ENCODE measurements around the gene ERBB2.
"Not testable (repeated sequence)": the region's sequence is repeated elsewhere in the genome, so short reads cannot be mapped to it uniquely, and the experiment has no call there.

The ERBB2 gene

GRCh38 chr17:39725923-39726322 lies 26.1 kb downstream of the ERBB2 start:
- not testable (repeated sequence) for DNase-seq (ENCODE audit: low read depth in 2 of 2)

GRCh38 chr17:39726617-39727016 lies 26.8 kb downstream of the ERBB2 start:
- DNase-seq (ENCODE audit: low read depth in 2 of 2), result no peak

GRCh38 chr17:39727556-39727955 lies 27.7 kb downstream of the ERBB2 start:
- no peak for DNase-seq (ENCODE audit: low read depth in 2 of 2)

- DNase-seq (ENCODE audit: low read depth in 2 of 2), result no peak
Observed at GRCh38 chr17:39729280-39729851, 29.5 kb downstream of the ERBB2 start.

- DNase-seq (ENCODE audit: low read depth in 2 of 2), result peak; percentile 83 to 89
Observed at GRCh38 chr17:39730095-39730921, 30.4 kb downstream of the ERBB2 start, which contains the start of gene MIEN1. MIEN1 (minus strand) TSS chr17:39730532; CDS start chr17:39730495, 37 bp downstream.

- DNase-seq (ENCODE audit: low read depth in 2 of 2), result no peak
Observed at GRCh38 chr17:39732586-39732985, 32.7 kb downstream of the ERBB2 start.

- DNase-seq (ENCODE audit: low read depth in 2 of 2), result no peak
Observed at GRCh38 chr17:39735882-39736281, 36.0 kb downstream of the ERBB2 start.

- no peak for DNase-seq (ENCODE audit: low read depth in 2 of 2)
Observed at GRCh38 chr17:39736319-39737165, 36.7 kb downstream of the ERBB2 start.

GRCh38 chr17:39737206-39737759 lies 37.4 kb downstream of the ERBB2 start:
- DNase-seq (ENCODE audit: low read depth in 2 of 2), result no peak

GRCh38 chr17:39737760-39738567 lies 38.1 kb downstream of the ERBB2 start, which contains the start of gene GRB7:
GRB7 (plus strand) TSS chr17:39737938; CDS start chr17:39742302, 4,364 bp downstream.
- no peak for DNase-seq (ENCODE audit: low read depth in 2 of 2)

GRCh38 chr17:39738568-39738901 lies 38.7 kb downstream of the ERBB2 start:
- peak in 1 of 2 donors; percentile 15 for DNase-seq (ENCODE audit: low read depth in 2 of 2)

GRCh38 chr17:39738983-39739884 lies 39.4 kb downstream of the ERBB2 start:
- DNase-seq (ENCODE audit: low read depth in 2 of 2), result no peak

GRCh38 chr17:39739885-39740356 lies 40.1 kb downstream of the ERBB2 start:
- DNase-seq (ENCODE audit: low read depth in 2 of 2), result no peak

GRCh38 chr17:39740357-39741111 lies 40.7 kb downstream of the ERBB2 start:
- no peak for DNase-seq (ENCODE audit: low read depth in 2 of 2)

GRCh38 chr17:39742126-39742855 lies 42.4 kb downstream of the ERBB2 start:
- no peak for DNase-seq (ENCODE audit: low read depth in 2 of 2)

- no peak for DNase-seq (ENCODE audit: low read depth in 2 of 2)
Observed at GRCh38 chr17:39742856-39743436, 43.1 kb downstream of the ERBB2 start.

- DNase-seq (ENCODE audit: low read depth in 2 of 2), result no peak
Observed at GRCh38 chr17:39744075-39744835, 44.4 kb downstream of the ERBB2 start.

Measured in stimulated activated CD8-positive, alpha-beta memory T cell treated with anti-CD3 and anti-CD28 coated beads, Interleukin-15, amount 100 ng/mL, for 4 hours (primary cell).